Activated T-helper 17 cell treated with anti-CD3 and anti-CD28 coated beads, Interleukin-2, amount 50 U/mL, for 72 hours (primary cell): ENCODE results near the gene SCAF11. TPM values are rescaled to one million over a fixed set of nuclear protein-coding genes. Genes with fewer than 3 reads are reported as not detected.
A peak's percentile ranks its signal among the peaks of the same experiment; 100 is the strongest.
"Not testable (repeated sequence)": the region's sequence is repeated elsewhere in the genome, so short reads cannot be mapped to it uniquely, and the experiment has no call there.

Source experiments
- ATAC-seq: fragments of 150-1000 bp; cut with Tn5 transposase; replicated peaks from 2 replicates; pipeline ENCODE4 v1.10.0; 2021; ENCODE audit warnings: mild to moderate bottlenecking, moderate library complexity
- H3K27ac Mint-ChIP-seq: one replicate; pipeline ENCODE4 v1.8.0; 2022; ENCODE audit warnings: mixed read lengths
- H3K27me3 Mint-ChIP-seq: one replicate; pipeline ENCODE4 v1.8.0; 2022; ENCODE audit warnings: mixed read lengths
- H3K36me3 Mint-ChIP-seq: one replicate; pipeline ENCODE4 v1.8.0; 2022; ENCODE audit warnings: low read depth, mild to moderate bottlenecking, mixed read lengths
- H3K4me1 Mint-ChIP-seq: one replicate; pipeline ENCODE4 v1.8.0; 2022; ENCODE audit warnings: mixed read lengths
- H3K4me3 Mint-ChIP-seq: one replicate; pipeline ENCODE4 v1.8.0; 2022; ENCODE audit warnings: mild to moderate bottlenecking, mixed read lengths
- H3K9me3 Mint-ChIP-seq: one replicate; pipeline ENCODE4 v1.8.0; 2022; ENCODE audit warnings: mixed read lengths
- total RNA-seq, 2 donors: library from RNA; stranded (reverse); gene quantifications; one replicate each; pipeline ENCODE4 v1.2.3, GENCODE V29; 2022

The SCAF11 gene
- 100 to 1,000 TPM; 108 to 116 TPM for total RNA-seq

GRCh38 chr12:45990468-45991283, at the start of gene SCAF11:
SCAF11 (minus strand) TSS chr12:45990574; CDS start chr12:45964167, 26,407 bp downstream.
- Mint-ChIP-seq H3K27ac (peak within 1 kb of the TSS; percentile 99), H3K4me1 (peaks cover 38% of the 10 kb centered on the region), H3K4me3 (peak within 1 kb of the TSS; percentile 98), H3K9me3 (no peaks in the 10 kb centered on the region), H3K27me3 (no peaks in the 10 kb centered on the region), H3K36me3 (peaks cover 50% of the 10 kb centered on the region)
- ATAC-seq = peak; percentile 86

- H3K4me3 Mint-ChIP-seq, H3K9me3 Mint-ChIP-seq, H3K36me3 Mint-ChIP-seq: not testable (repeated sequence)
Observed at GRCh38 chr12:46037066-46037465, 46.7 kb upstream of the SCAF11 start.

GRCh38 chr12:46027172-46027571, 36.8 kb upstream of the SCAF11 start:
- no peaks in the 10 kb centered on the region for H3K36me3 Mint-ChIP-seq

More at GRCh38 chr12:46037066-46037465, 46.7 kb upstream of the SCAF11 start:
- H3K4me1 Mint-ChIP-seq, ATAC-seq, H3K27ac Mint-ChIP-seq: not testable (repeated sequence)
- H3K27me3 Mint-ChIP-seq = peaks cover 16% of the 10 kb centered on the region

GRCh38 chr12:46024099-46024498, 33.7 kb upstream of the SCAF11 start:
- Mint-ChIP-seq H3K27me3 (peaks cover 4% of the 10 kb centered on the region), H3K4me1 (no peaks in the 10 kb centered on the region), H3K4me3 (no peak overlapping the region), H3K36me3 (no peaks in the 10 kb centered on the region), H3K9me3 (peaks cover 20% of the 10 kb centered on the region), H3K27ac (no peak overlapping the region)
- no peak for ATAC-seq

More at GRCh38 chr12:46027172-46027571, 36.8 kb upstream of the SCAF11 start:
- no peak for ATAC-seq
- Mint-ChIP-seq H3K4me3 (no peak overlapping the region), H3K4me1 (no peaks in the 10 kb centered on the region), H3K27me3 (peaks cover 10% of the 10 kb centered on the region), H3K9me3 (peaks cover 18% of the 10 kb centered on the region), H3K27ac (no peak overlapping the region)

- H3K27me3 Mint-ChIP-seq = peaks cover 3% of the 10 kb centered on the region
- H3K27ac Mint-ChIP-seq = no peak overlapping the region
- H3K9me3 Mint-ChIP-seq = peaks cover 9% of the 10 kb centered on the region
- no peaks in the 10 kb centered on the region for H3K4me1 Mint-ChIP-seq
- no peak for ATAC-seq
- no peak overlapping the region for H3K4me3 Mint-ChIP-seq
- no peaks in the 10 kb centered on the region for H3K36me3 Mint-ChIP-seq
Observed at GRCh38 chr12:46020768-46021167, 30.4 kb upstream of the SCAF11 start.

GRCh38 chr12:46018712-46019111, 28.3 kb upstream of the SCAF11 start:
- not testable (repeated sequence) for H3K36me3 Mint-ChIP-seq, H3K4me3 Mint-ChIP-seq

GRCh38 chr12:46017866-46018375, 27.5 kb upstream of the SCAF11 start:
- not testable (repeated sequence) for H3K36me3 Mint-ChIP-seq, H3K27ac Mint-ChIP-seq, H3K27me3 Mint-ChIP-seq, ATAC-seq, H3K4me3 Mint-ChIP-seq, H3K9me3 Mint-ChIP-seq, H3K4me1 Mint-ChIP-seq

More at GRCh38 chr12:46018712-46019111, 28.3 kb upstream of the SCAF11 start:
- not testable (repeated sequence) for H3K4me1 Mint-ChIP-seq, H3K9me3 Mint-ChIP-seq, ATAC-seq, H3K27ac Mint-ChIP-seq, H3K27me3 Mint-ChIP-seq

- Mint-ChIP-seq H3K4me1 (no peaks in the 10 kb centered on the region), H3K27ac (no peak overlapping the region), H3K27me3 (no peaks in the 10 kb centered on the region), H3K36me3 (no peaks in the 10 kb centered on the region), H3K9me3 (no peaks in the 10 kb centered on the region), H3K4me3 (no peak overlapping the region)
- no peak for ATAC-seq
Observed at GRCh38 chr12:46005823-46006222, 15.4 kb upstream of the SCAF11 start.

- H3K27me3 Mint-ChIP-seq = no peaks in the 10 kb centered on the region
- no peak for ATAC-seq
- H3K4me1 Mint-ChIP-seq = no peaks in the 10 kb centered on the region
- no peak overlapping the region for H3K4me3 Mint-ChIP-seq
- no peaks in the 10 kb centered on the region for H3K36me3 Mint-ChIP-seq
- no peaks in the 10 kb centered on the region for H3K9me3 Mint-ChIP-seq
- no peak overlapping the region for H3K27ac Mint-ChIP-seq
Observed at GRCh38 chr12:46005151-46005797, 14.9 kb upstream of the SCAF11 start.

- Mint-ChIP-seq H3K4me1 (no peaks in the 10 kb centered on the region), H3K36me3 (no peaks in the 10 kb centered on the region), H3K9me3 (no peaks in the 10 kb centered on the region), H3K27me3 (no peaks in the 10 kb centered on the region), H3K27ac (no peak overlapping the region), H3K4me3 (no peak overlapping the region)
- ATAC-seq = no peak
Observed at GRCh38 chr12:46004715-46005114, 14.3 kb upstream of the SCAF11 start.

- H3K36me3 Mint-ChIP-seq, H3K4me1 Mint-ChIP-seq, H3K4me3 Mint-ChIP-seq, ATAC-seq, H3K27me3 Mint-ChIP-seq, H3K9me3 Mint-ChIP-seq, H3K27ac Mint-ChIP-seq: not testable (repeated sequence)
Observed at GRCh38 chr12:46000076-46000475, 9.7 kb upstream of the SCAF11 start.

GRCh38 chr12:45994736-45995135, 4.4 kb upstream of the SCAF11 start:
- ATAC-seq = no peak
- H3K36me3 Mint-ChIP-seq = peaks cover 18% of the 10 kb centered on the region
- no peaks in the 10 kb centered on the region for H3K27me3 Mint-ChIP-seq
- no peak overlapping the region for H3K27ac Mint-ChIP-seq
- H3K4me1 Mint-ChIP-seq = peaks cover 12% of the 10 kb centered on the region
- H3K9me3 Mint-ChIP-seq = no peaks in the 10 kb centered on the region
- no peak overlapping the region for H3K4me3 Mint-ChIP-seq

- H3K27ac Mint-ChIP-seq = peak overlapping the region; percentile 99
- peaks cover 41% of the 10 kb centered on the region for H3K36me3 Mint-ChIP-seq
- H3K4me3 Mint-ChIP-seq = peak overlapping the region; percentile 98
- H3K4me1 Mint-ChIP-seq = peaks cover 29% of the 10 kb centered on the region
- H3K9me3 Mint-ChIP-seq = no peaks in the 10 kb centered on the region
- peak; percentile 29 for ATAC-seq
- H3K27me3 Mint-ChIP-seq = no peaks in the 10 kb centered on the region
Observed at GRCh38 chr12:45991284-45992249, 1.2 kb upstream of the SCAF11 start.
